Myocyte (in vitro differentiated cells): Measurements from ENCODE around the gene IFNA7. TPM values are rescaled to one million over a fixed set of nuclear protein-coding genes. Genes with fewer than 3 reads are reported as not detected.
"Not testable (repeated sequence)": the region's sequence is repeated elsewhere in the genome, so short reads cannot be mapped to it uniquely, and the experiment has no call there.

ENCODE experiments used
- DNase-seq: peaks from one replicate; pipeline ENCODE4 v3.0.0-alpha.2; 2012; ENCODE audit warnings: low read depth
- total RNA-seq: library from RNA; depleted of rRNA; stranded (reverse); fragments of >200 nt; gene quantifications from 2 replicates; pipeline ENCODE4 v1.2.3, GENCODE V29; 2014

Gene IFNA7
- total RNA-seq, 1 donor from 2014 or later, result not detected

DNA sequence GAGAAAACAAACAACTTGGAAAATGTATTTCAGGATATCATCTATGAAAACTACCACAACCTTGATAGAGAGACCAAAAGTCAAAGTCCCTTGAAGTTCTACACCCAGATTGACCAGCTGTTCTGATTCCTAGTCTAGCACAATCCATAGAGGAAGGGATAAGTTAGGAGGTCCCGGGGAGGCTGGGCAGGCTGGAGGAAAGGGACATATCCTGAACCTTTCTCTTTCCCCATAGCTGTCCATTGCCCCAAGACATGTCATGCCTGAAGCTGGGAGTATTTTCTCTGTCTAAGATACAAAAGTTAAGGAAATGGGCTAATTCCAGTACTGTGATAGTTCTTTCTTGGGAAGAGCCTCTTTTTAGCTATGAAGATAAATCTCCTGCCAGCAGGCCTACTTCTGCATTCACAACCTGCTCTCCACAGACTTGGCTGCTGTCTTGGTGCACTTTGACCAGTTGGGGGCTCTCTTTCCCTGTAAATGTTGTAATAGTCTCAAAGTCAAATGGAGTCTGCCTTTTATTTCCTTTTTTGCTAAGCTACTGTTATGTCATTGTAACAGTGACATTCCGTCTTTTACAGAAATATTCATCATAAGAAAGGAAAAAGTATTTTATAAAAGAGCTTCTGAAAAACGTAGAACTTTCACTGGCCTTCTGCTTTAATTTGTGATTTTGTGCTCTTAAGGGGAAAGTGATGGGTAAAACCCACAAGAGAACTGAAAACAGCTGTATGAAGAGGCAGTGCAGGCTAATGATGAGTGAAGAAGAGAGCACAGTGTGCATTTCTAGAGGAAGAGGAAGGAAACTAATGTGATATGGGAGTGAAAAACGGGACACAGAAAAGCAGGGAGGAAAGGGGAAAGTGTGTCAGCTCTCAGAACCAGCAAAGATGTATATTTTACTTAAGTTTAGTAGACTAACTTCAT, 18.9 kb downstream of the IFNA7 start:
- DNase-seq, result peak; percentile 21

- no peak for DNase-seq
Measured at GRCh38 chr9:21174671-21175070, 27.3 kb downstream of the IFNA7 start.

DNA sequence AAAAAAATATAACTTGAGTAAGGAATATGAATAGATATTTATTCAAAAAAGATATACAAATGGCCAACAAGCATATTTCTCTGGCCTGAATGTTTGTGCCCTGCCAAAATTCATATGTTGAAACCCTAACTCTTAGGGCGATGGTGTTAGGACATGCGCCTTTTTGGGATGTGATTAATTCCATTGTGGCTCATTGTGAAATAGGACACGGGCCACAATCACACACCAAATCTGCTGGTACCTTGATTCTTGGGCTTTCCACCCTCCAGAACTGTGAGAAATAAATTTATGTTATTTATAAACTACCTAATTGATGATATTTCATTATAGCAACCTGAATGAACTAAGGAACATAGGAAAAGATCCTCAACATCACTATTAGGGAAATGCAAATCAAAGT, 29.8 kb downstream of the IFNA7 start:
- DNase-seq, result no peak

- DNase-seq, result no peak
Measured at GRCh38 chr9:21171351-21171750, 30.7 kb downstream of the IFNA7 start.

DNA sequence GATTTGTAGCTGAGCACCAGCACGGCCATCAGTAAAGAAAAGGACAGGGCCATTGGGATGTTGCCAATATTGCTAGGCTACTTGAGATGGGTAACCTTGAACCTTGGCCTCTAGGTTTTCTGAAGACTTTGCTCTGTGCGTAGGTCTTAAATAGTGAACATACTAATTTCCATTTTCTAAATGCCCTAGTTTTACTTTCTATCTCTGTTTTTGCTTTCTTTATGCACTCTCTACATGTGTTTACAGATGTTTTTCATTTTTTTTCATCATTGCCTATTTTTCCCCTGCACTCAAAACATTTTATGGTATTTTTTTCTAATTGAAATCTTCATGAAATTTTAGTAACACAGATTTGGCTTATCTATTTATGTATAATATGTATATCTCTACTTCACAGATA, 35.4 kb downstream of the IFNA7 start, which contains the start of gene IFNA21:
TSS of gene IFNA21 (minus strand) at position 101 of the 400 bp plus-strand sequence. CDS start at position 53, 48 bp downstream.
- DNase-seq, result not testable (repeated sequence)

DNA sequence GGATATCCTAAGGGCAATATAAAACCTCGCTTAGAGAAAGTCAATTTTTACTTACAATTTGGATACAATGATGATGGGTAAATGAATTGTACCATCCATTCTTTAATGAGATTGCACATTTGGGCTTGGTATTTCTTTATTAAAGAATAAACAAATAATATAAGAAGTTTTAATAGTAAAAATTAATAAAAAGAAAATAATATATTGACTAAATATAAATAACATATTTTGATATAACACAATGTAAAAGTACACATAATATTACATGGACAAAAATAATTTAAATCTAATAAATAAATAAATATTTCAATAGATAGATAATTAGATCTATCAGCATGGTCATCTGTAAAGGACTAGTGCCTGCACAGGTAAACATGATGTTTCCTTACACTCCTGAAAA, 36.5 kb downstream of the IFNA7 start:
- no peak for DNase-seq

DNA sequence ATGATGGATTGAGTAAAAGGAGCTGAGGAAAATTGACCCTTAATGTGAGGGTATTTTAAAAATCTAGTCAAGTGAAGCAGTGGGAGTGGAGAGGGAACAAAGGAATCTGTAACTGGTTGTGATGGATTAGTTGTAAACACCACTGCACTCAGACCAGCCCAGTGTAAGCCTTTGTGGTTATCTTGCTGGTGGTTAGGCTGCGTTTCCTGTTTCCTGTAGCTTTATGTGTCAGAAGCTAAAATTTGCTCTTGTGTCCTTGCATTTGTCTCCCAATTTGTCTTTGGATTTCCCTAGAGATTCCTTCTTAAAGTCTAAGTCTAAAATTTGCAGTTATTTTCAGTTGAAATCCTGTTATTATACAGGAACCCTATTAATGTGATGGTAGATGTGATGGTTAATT, 41.8 kb downstream of the IFNA7 start:
- DNase-seq, result peak; percentile 61

GRCh38 chr9:21155501-21155900, 46.5 kb downstream of the IFNA7 start:
- peak; percentile 7 for DNase-seq

DNA sequence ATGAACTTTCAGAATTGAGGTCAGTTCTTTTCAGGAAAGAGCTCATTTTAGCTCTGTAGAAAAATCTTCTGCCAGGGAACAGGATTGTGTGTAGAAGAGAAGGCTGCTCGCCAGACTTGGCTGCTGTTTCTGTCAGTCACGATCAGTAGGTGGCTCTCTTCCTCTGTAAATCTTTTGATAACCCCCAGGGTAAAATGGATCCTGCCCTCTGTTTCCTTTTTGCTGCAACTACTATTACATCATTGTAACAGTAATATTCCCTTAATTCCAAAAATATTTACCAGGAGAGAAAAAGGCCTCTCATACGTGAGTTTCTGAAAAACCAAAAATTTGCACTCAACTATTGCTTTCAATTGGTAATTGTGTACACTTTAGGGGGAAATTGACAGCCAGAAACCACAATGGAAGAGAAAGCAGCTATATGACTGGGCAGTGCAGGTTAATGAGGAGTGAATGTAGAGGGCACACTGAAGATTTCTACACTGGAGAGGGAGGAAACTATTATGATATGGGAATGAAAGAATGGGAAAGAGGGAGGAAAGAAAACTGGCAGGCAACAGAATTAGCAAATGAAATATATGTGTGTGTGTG, 47.9 kb downstream of the IFNA7 start:
- peak; percentile 68 for DNase-seq

- no peak for DNase-seq
Measured at GRCh38 chr9:21153336-21154017, 48.5 kb downstream of the IFNA7 start.

Other genes with a start within 250 kb of the IFNA7 start
- gene HACD4, start 170.6 kb downstream of the IFNA7 start, total RNA-seq, result 0.10 and 0.16 TPM in 2 replicates
- not detected in 2 replicates for gene IFNB1, start 124.3 kb downstream of the IFNA7 start, total RNA-seq
- gene IFNW1, start 60.4 kb downstream of the IFNA7 start, total RNA-seq, result not detected in 2 replicates
- gene IFNA21, start 35.5 kb downstream of the IFNA7 start, total RNA-seq, result not detected in 2 replicates
- not detected in 2 replicates for gene IFNA4, start 14.6 kb downstream of the IFNA7 start, total RNA-seq
- gene IFNA10, start 4.9 kb upstream of the IFNA7 start, total RNA-seq, result not detected in 2 replicates
- gene IFNA16, start 15.1 kb upstream of the IFNA7 start, total RNA-seq, result not detected in 2 replicates
- gene IFNA17, start 26.0 kb upstream of the IFNA7 start, total RNA-seq, result not detected in 2 replicates
- gene IFNA14, start 37.8 kb upstream of the IFNA7 start, total RNA-seq, result not detected in 2 replicates
- not detected in 2 replicates for gene IFNA5, start 103.1 kb upstream of the IFNA7 start, total RNA-seq
- gene KLHL9, start 133.2 kb upstream of the IFNA7 start, total RNA-seq, result 24.7 and 26.5 TPM in 2 replicates
- gene IFNA6, start 148.7 kb upstream of the IFNA7 start, total RNA-seq, result not detected in 2 replicates
- gene IFNA13, start 165.9 kb upstream of the IFNA7 start, total RNA-seq, result not detected in 2 replicates
- gene IFNA2, start 183.2 kb upstream of the IFNA7 start, total RNA-seq, result not detected in 2 replicates
- gene IFNA8, start 206.9 kb upstream of the IFNA7 start, total RNA-seq, result not detected in 2 replicates
- gene IFNA1, start 238.2 kb upstream of the IFNA7 start, total RNA-seq, result not detected in 2 replicates